WTC11 (cell line): ENCODE data around the gene KCNMB4. TPM values are rescaled to one million over a fixed set of nuclear protein-coding genes. Genes with fewer than 3 reads are reported as not detected.

ENCODE experiments used
- ATAC-seq: fragments of 200-7000 bp; cut with Tn5 transposase; 2 replicates; pipeline ENCODE4 v1.10.0; 2021; ENCODE audit warnings: mild to moderate bottlenecking, moderate library complexity
- CTCF ChIA-PET: fragments of 300-600 bp; sonication (Branson Sonifier 250); formaldehyde crosslinking; loops from one replicate; lab custom pipeline; 2021; ENCODE audit warnings: antibody characterized with exemption; lab: Charles Lee
- POLR2A ChIA-PET: fragments of 350-600 bp; sonication (Branson Sonifier 250); formaldehyde crosslinking; loops from one replicate; lab custom pipeline; 2021; ENCODE audit warnings: antibody characterized with exemption; lab: Charles Lee
- DNase-seq: peaks from one replicate; pipeline ENCODE4 v3.0.0; 2021; ENCODE audit warnings: low spot score
- H3K27ac Mint-ChIP-seq: 2 replicates; pipeline ENCODE4 v1.8.0; 2021; ENCODE audit warnings: mixed read lengths
- H3K27me3 Mint-ChIP-seq: 2 replicates; pipeline ENCODE4 v1.8.0; 2021; ENCODE audit warnings: low read depth, mild to moderate bottlenecking, moderate library complexity, mixed read lengths
- H3K36me3 Mint-ChIP-seq: 2 replicates; pipeline ENCODE4 v1.8.0; 2021; ENCODE audit warnings: mixed read lengths
- H3K4me1 Mint-ChIP-seq: 2 replicates; pipeline ENCODE4 v1.8.0; 2022; ENCODE audit warnings: mixed read lengths
- H3K4me3 Mint-ChIP-seq: 2 replicates; pipeline ENCODE4 v1.8.0; 2021; ENCODE audit warnings: mild to moderate bottlenecking, moderate library complexity, mixed read lengths
- H3K9me3 Mint-ChIP-seq: 2 replicates; pipeline ENCODE4 v1.8.0; 2021; ENCODE audit warnings: mixed read lengths
- FOXJ3 ChIP-seq: sonication (generic); formaldehyde crosslinking; IDR thresholded peaks from 2 replicates; pipeline ENCODE4 v1.9.0; 2021; ENCODE audit warnings: missing genetic modification reagents, mild to moderate bottlenecking, borderline replicate concordance
- FOXP1 ChIP-seq: sonication (generic); formaldehyde crosslinking; IDR thresholded peaks from 2 replicates; pipeline ENCODE4 v1.8.0; 2022; ENCODE audit warnings: missing genetic modification reagents, mild to moderate bottlenecking, moderate library complexity, borderline replicate concordance
- JUN ChIP-seq: sonication (generic); formaldehyde crosslinking; IDR thresholded peaks from 2 replicates; pipeline ENCODE4 v1.8.0; 2023; ENCODE audit warnings: mild to moderate bottlenecking, missing genetic modification reagents
- KAT7 ChIP-seq: sonication (generic); formaldehyde crosslinking; IDR thresholded peaks from 2 replicates; pipeline ENCODE4 v1.8.1; 2023; ENCODE audit warnings: missing genetic modification reagents, mild to moderate bottlenecking, borderline replicate concordance
- MYBL2 ChIP-seq: sonication (generic); formaldehyde crosslinking; IDR thresholded peaks from 2 replicates; pipeline ENCODE4 v1.8.1; 2023; ENCODE audit warnings: mild to moderate bottlenecking, moderate library complexity, missing genetic modification reagents
- NR1H2 ChIP-seq: sonication (generic); formaldehyde crosslinking; IDR thresholded peaks from 2 replicates; pipeline ENCODE4 v1.9.0; 2021; ENCODE audit warnings: mild to moderate bottlenecking, moderate library complexity, missing genetic modification reagents
- NR3C1 ChIP-seq: sonication (generic); formaldehyde crosslinking; conservative IDR thresholded peaks from 2 replicates; pipeline ENCODE4 v1.8.1; 2023; ENCODE audit warnings: low read depth, mild to moderate bottlenecking, missing genetic modification reagents
- OVOL2 ChIP-seq: fragments of 250-450 bp; sonication (Bioruptor Pico); IDR thresholded peaks from 2 replicates; pipeline ENCODE4 v1.9.0; 2021; ENCODE audit warnings: mild to moderate bottlenecking, borderline replicate concordance
- PRRX2 ChIP-seq: fragments of 250-450 bp; sonication (Bioruptor Pico); IDR thresholded peaks from 2 replicates; pipeline ENCODE4 v1.8.0; 2021; ENCODE audit warnings: mild to moderate bottlenecking
- RELA ChIP-seq: sonication (generic); formaldehyde crosslinking; IDR thresholded peaks from 2 replicates; pipeline ENCODE4 v1.8.1; 2022; ENCODE audit warnings: missing genetic modification reagents, mild to moderate bottlenecking, borderline replicate concordance
- SMAD4 ChIP-seq: sonication (generic); formaldehyde crosslinking; IDR thresholded peaks from 2 replicates; pipeline ENCODE4 v1.8.0; 2022; ENCODE audit warnings: mild to moderate bottlenecking, missing genetic modification reagents
- SOX15 ChIP-seq: fragments of 250-450 bp; sonication (Bioruptor Pico); IDR thresholded peaks from 2 replicates; pipeline ENCODE4 v1.9.0; 2021; ENCODE audit warnings: mild to moderate bottlenecking
- TEAD1 ChIP-seq: sonication (generic); formaldehyde crosslinking; IDR thresholded peaks from 2 replicates; pipeline ENCODE4 v1.8.0; 2022; ENCODE audit warnings: mild to moderate bottlenecking, missing genetic modification reagents
- ZBTB21 ChIP-seq: sonication (generic); formaldehyde crosslinking; IDR thresholded peaks from 2 replicates; pipeline ENCODE4 v1.8.1; 2023; ENCODE audit warnings: mild to moderate bottlenecking, missing genetic modification reagents, borderline replicate concordance
- ZNF121 ChIP-seq: sonication (generic); formaldehyde crosslinking; IDR thresholded peaks from 2 replicates; pipeline ENCODE4 v1.8.0; 2023; ENCODE audit warnings: missing genetic modification reagents
- total RNA-seq: library from RNA; stranded (reverse); gene quantifications from 3 replicates; pipeline ENCODE4 v1.2.3, GENCODE V29; 2021
- TF ChIP-seq, protein P1 (sequence below): fragments of 250-450 bp; sonication (Bioruptor Pico); IDR thresholded peaks from 2 replicates; pipeline ENCODE4 v1.9.0; 2021; ENCODE audit warnings: moderate library complexity, mild to moderate bottlenecking, inconsistent platforms, borderline replicate concordance
- TF ChIP-seq, protein P2 (sequence below): sonication (generic); formaldehyde crosslinking; IDR thresholded peaks from 2 replicates; pipeline ENCODE4 v1.8.1; 2022; ENCODE audit warnings: missing genetic modification reagents, borderline replicate concordance
- TF ChIP-seq, protein P3 (sequence below): sonication (generic); formaldehyde crosslinking; IDR thresholded peaks from 2 replicates; pipeline ENCODE4 v1.8.1; 2023; ENCODE audit warnings: mild to moderate bottlenecking, missing genetic modification reagents, borderline replicate concordance

Gene KCNMB4
- total RNA-seq, 1 experiment from 2014 or later: 23.3 TPM

DNA sequence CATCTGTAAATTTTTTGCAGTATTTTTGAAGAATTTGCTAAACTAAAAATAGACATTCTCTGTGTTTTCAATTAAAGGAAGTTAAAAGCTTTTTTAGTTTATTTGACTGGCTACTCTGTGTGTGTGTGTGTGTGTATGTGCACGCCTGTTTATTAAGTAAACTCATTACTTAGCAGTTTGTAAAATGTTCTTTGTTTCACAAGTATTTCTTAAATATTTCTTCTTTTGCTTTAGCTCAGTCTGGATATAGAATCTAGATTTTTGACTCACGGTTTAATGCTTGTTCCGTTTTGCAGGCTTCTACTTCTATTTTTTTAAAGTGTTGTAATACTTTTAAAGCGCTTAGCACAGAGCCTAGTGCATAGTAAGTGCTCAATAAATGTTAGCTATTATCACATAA lies 46.5 kb upstream of the KCNMB4 start (continued):
- TF ChIP-seq, protein P1, sequence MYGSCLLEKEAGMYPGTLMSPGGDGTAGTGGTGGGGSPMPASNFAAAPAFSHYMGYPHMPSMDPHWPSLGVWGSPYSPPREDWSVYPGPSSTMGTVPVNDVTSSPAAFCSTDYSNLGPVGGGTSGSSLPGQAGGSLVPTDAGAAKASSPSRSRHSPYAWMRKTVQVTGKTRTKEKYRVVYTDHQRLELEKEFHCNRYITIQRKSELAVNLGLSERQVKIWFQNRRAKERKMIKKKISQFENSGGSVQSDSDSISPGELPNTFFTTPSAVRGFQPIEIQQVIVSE (CRISPR knock-in tag): no peak
- TF ChIP-seq FOXP1 (CRISPR knock-in tag) (no peak), JUN (CRISPR knock-in tag) (no peak), ZNF121 (CRISPR knock-in tag) (no peak), KAT7 (CRISPR knock-in tag) (no peak), PRRX2 (no peak), ZBTB21 (CRISPR knock-in tag) (no peak), RELA (CRISPR knock-in tag) (no peak), SMAD4 (CRISPR knock-in tag) (no peak), OVOL2 (CRISPR knock-in tag) (no peak), MYBL2 (CRISPR knock-in tag) (no peak)
- TF ChIP-seq, protein P2, sequence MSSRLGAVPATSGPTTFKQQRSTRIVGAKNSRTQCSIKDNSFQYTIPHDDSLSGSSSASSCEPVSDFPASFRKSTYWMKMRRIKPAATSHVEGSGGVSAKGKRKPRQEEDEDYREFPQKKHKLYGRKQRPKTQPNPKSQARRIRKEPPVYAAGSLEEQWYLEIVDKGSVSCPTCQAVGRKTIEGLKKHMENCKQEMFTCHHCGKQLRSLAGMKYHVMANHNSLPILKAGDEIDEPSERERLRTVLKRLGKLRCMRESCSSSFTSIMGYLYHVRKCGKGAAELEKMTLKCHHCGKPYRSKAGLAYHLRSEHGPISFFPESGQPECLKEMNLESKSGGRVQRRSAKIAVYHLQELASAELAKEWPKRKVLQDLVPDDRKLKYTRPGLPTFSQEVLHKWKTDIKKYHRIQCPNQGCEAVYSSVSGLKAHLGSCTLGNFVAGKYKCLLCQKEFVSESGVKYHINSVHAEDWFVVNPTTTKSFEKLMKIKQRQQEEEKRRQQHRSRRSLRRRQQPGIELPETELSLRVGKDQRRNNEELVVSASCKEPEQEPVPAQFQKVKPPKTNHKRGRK: no peak

DNA sequence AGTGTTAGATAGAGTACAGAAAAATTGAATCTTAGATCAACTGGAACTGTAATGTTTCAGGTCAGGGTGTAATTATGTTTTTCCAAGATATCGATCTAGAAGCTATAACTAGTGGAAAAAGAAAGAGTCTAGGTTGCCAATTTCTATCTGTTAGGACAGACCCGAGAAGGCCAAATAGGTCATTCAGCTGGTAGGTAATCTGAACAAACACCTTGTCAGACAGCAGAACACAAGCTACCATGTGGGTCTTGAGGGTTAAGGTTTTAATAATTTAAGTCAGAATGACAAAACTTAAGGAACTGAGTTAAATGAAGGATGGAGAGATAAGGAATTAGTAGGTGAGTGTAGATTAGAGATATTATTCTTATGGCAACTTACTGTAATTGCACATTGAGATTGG lies 44.9 kb upstream of the KCNMB4 start:
- ATAC-seq (no peak), DNase-seq (no peak)
- ChIA-PET POLR2A (no interaction called here), CTCF (no interaction called here)
- H3K4me1 Mint-ChIP-seq: no peaks in the 10 kb centered on the region
- no peaks in the 10 kb centered on the region; the same call in 1 of the 2 replicates for H3K36me3 Mint-ChIP-seq
- TF ChIP-seq NR1H2 (CRISPR knock-in tag): no peak
- no peak for TF ChIP-seq FOXJ3 (CRISPR knock-in tag)
- no peak for TF ChIP-seq SOX15 (CRISPR knock-in tag)
- no peaks in the 10 kb centered on the region for H3K9me3 Mint-ChIP-seq
- no peaks in the 10 kb centered on the region for H3K27me3 Mint-ChIP-seq
- no peak overlapping the region for H3K4me3 Mint-ChIP-seq
- H3K27ac Mint-ChIP-seq: no peak overlapping the region; the same call in 1 of the 2 replicates

DNA sequence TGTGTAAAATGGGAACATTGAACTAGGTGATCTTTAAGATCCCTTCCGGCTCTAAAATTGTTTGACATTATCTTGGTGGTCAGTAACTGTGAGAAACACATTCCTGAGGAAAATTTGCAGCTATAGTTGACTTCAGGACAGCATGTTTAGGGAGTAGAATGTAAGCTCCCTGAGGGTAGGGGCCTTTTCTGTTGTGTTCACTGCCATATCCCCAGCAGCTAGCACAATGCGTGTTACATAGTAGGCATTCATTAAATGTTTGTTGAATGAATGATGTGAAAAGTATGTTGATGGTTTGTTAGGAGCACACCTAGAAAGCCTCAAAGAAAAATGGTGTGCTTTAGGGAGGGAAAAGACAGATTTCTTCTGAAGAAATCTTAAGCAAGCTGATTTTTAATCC lies 38.5 kb upstream of the KCNMB4 start:
- Mint-ChIP-seq H3K36me3 (no peaks in the 10 kb centered on the region), H3K9me3 (no peaks in the 10 kb centered on the region; the same call in 1 of the 2 replicates), H3K27me3 (no peaks in the 10 kb centered on the region), H3K4me3 (no peak overlapping the region), H3K4me1 (peaks cover 39% of the 10 kb centered on the region), H3K27ac (peak overlapping the region; percentile 19)
- TF ChIP-seq NR3C1 (CRISPR knock-in tag): no peak
- TF ChIP-seq, protein P3, sequence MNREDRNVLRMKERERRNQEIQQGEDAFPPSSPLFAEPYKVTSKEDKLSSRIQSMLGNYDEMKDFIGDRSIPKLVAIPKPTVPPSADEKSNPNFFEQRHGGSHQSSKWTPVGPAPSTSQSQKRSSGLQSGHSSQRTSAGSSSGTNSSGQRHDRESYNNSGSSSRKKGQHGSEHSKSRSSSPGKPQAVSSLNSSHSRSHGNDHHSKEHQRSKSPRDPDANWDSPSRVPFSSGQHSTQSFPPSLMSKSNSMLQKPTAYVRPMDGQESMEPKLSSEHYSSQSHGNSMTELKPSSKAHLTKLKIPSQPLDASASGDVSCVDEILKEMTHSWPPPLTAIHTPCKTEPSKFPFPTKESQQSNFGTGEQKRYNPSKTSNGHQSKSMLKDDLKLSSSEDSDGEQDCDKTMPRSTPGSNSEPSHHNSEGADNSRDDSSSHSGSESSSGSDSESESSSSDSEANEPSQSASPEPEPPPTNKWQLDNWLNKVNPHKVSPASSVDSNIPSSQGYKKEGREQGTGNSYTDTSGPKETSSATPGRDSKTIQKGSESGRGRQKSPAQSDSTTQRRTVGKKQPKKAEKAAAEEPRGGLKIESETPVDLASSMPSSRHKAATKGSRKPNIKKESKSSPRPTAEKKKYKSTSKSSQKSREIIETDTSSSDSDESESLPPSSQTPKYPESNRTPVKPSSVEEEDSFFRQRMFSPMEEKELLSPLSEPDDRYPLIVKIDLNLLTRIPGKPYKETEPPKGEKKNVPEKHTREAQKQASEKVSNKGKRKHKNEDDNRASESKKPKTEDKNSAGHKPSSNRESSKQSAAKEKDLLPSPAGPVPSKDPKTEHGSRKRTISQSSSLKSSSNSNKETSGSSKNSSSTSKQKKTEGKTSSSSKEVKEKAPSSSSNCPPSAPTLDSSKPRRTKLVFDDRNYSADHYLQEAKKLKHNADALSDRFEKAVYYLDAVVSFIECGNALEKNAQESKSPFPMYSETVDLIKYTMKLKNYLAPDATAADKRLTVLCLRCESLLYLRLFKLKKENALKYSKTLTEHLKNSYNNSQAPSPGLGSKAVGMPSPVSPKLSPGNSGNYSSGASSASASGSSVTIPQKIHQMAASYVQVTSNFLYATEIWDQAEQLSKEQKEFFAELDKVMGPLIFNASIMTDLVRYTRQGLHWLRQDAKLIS (CRISPR knock-in tag): no peak
- no peak for TF ChIP-seq TEAD1
- ATAC-seq (no peak), DNase-seq (no peak)
- ChIA-PET CTCF (interaction anchor here (1.2 kb wide), 1 partner anchor 427 kb away, joined by 4 read pairs; no protein-coding TSS in a partner anchor), POLR2A (no interaction called here)
